Measurements from ENCODE around the gene UGT1A10. TPM values are rescaled to one million over a fixed set of nuclear protein-coding genes. Genes with fewer than 3 reads are reported as not detected.
"Not testable (repeated sequence)": the region's sequence is repeated elsewhere in the genome, so short reads cannot be mapped to it uniquely, and the experiment has no call there.

Gene UGT1A10
- total RNA-seq, 1 experiment from 2014 or later, result not detected

DNA sequence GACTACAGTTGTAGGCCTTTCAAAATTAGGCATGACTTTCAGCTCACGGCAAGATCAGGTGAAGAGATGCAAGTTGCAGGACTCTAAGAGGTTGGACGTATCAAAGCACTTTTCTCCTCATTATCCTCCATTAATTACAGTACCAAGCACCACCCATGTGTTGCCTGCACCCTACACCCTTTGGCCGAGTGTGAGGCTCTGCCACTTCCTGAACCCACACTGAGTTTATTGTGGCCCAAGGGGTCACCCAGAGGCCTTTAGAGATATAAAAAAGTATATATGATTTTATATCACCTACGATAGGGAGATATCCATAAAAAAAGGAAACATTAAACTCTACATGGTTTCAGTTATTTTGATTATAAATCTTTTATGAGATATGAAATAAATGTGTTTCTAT lies 16.0 kb upstream of the UGT1A10 start:
- H3K9ac ChIP-seq (ENCODE audit: extremely low read depth, insufficient read length, low read length), result no peak overlapping the region
- H3K4me1 ChIP-seq (ENCODE audit: insufficient read depth, low read length), result no peaks in the 10 kb centered on the region
- no peak overlapping the region for H2BK15ac ChIP-seq (ENCODE audit: low read depth, low read length)
- DNase-seq, result no peak
- H3K14ac ChIP-seq (ENCODE audit: insufficient read depth, low read length), result no peak overlapping the region
- no peak overlapping the region for H3K27ac ChIP-seq (ENCODE audit: insufficient read length, low read depth, low read length)
- no peak overlapping the region for H3K27ac Mint-ChIP-seq
- TF ChIP-seq, protein P1, sequence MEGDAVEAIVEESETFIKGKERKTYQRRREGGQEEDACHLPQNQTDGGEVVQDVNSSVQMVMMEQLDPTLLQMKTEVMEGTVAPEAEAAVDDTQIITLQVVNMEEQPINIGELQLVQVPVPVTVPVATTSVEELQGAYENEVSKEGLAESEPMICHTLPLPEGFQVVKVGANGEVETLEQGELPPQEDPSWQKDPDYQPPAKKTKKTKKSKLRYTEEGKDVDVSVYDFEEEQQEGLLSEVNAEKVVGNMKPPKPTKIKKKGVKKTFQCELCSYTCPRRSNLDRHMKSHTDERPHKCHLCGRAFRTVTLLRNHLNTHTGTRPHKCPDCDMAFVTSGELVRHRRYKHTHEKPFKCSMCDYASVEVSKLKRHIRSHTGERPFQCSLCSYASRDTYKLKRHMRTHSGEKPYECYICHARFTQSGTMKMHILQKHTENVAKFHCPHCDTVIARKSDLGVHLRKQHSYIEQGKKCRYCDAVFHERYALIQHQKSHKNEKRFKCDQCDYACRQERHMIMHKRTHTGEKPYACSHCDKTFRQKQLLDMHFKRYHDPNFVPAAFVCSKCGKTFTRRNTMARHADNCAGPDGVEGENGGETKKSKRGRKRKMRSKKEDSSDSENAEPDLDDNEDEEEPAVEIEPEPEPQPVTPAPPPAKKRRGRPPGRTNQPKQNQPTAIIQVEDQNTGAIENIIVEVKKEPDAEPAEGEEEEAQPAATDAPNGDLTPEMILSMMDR (conservative IDR thresholded peaks at IDR 0.05), result no peak
- H3K79me1 ChIP-seq (ENCODE audit: insufficient read depth, low read depth, low read length, poor library complexity, severe bottlenecking), result no peaks in the 10 kb centered on the region
- H3K56ac ChIP-seq (ENCODE audit: insufficient read length, low read depth, low read length), result no peak overlapping the region
- H4K5ac ChIP-seq (ENCODE audit: insufficient read length, low read depth, low read length), result no peak overlapping the region
- H4K91ac ChIP-seq (ENCODE audit: insufficient read length, low read depth, low read length), result no peak overlapping the region
- no peaks in the 10 kb centered on the region for H3K36me3 Mint-ChIP-seq (ENCODE audit: insufficient read depth in 1 of 3, low read depth in 3 of 3)
- no peak overlapping the region for H2BK5ac ChIP-seq (ENCODE audit: insufficient read length, low read length)
- no CpG with 5 or more reads among the region's 4 CpGs for WGBS (ENCODE audit: extremely low coverage, insufficient read length, low lambda C conversion rate)
- H3K4me3 Mint-ChIP-seq, result no peak overlapping the region; a peak in 1 of 5 replicates
- no peak overlapping the region for H3K18ac ChIP-seq (ENCODE audit: insufficient read length, low read depth, low read length)
- no peak overlapping the region for H3K4ac ChIP-seq (ENCODE audit: low read depth, low read length)
- no peak overlapping the region for H3K4me2 ChIP-seq (ENCODE audit: insufficient read depth, insufficient read length, low read length)
- peaks cover 12 to 29% of the 10 kb centered on the region in 2 experiments for H3K9me3 Mint-ChIP-seq
- no peak overlapping the region for H2AFZ ChIP-seq (ENCODE audit: low read length)
- H3K79me2 ChIP-seq (ENCODE audit: insufficient read depth, low read length), result no peaks in the 10 kb centered on the region
- no peak overlapping the region for H2AK5ac ChIP-seq (ENCODE audit: insufficient read length, low read length)
- H2BK12ac ChIP-seq (ENCODE audit: insufficient read length, low read depth, low read length), result no peak overlapping the region
- no peaks in the 10 kb centered on the region for H3K4me1 Mint-ChIP-seq
- H3K27me3 ChIP-seq (ENCODE audit: insufficient read depth, low read length), result no peaks in the 10 kb centered on the region
- H3K23ac ChIP-seq (ENCODE audit: insufficient read length, low read depth, low read length), result no peak overlapping the region
- no peaks in the 10 kb centered on the region for H4K20me1 ChIP-seq (ENCODE audit: control insufficient read depth, insufficient read depth, insufficient read length)
- H3K23me2 ChIP-seq (ENCODE audit: insufficient read length, low read depth, low read length, poor library complexity, severe bottlenecking), result no peaks in the 10 kb centered on the region
- H3T11ph ChIP-seq (ENCODE audit: low read length), result no peak overlapping the region
- no peaks in the 10 kb centered on the region for H3K9me3 ChIP-seq (ENCODE audit: control insufficient read depth, low read depth, low read length)
- peaks cover 9% of the 10 kb centered on the region for H3K27me3 Mint-ChIP-seq (ENCODE audit: low read depth)
- H2BK120ac ChIP-seq (ENCODE audit: low read depth, low read length, poor library complexity, severe bottlenecking), result no peak overlapping the region
- H4K8ac ChIP-seq (replicated peaks; ENCODE audit: insufficient read length, low read depth, low read length), result no peak overlapping the region
- H2BK20ac ChIP-seq (ENCODE audit: low read depth, low read length, poor library complexity, severe bottlenecking), result no peak overlapping the region

DNA sequence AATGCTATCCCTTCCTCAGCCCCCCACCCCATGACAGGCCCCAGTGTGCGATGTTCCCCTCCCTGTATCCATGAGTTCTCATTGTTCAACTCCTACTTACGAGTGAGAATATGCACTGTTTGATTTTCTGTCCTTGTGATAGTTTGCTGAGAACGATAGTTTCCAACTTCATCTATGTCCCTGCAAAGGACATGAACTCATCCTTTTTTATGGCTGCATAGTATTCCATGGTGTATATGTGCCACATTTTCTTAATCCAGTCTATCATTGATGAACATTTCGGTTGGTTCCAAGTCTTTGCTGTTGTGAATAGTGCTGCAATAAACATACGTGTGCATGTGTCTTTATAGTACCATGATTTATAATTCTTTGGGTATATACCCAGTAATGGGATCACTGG lies 14.4 kb upstream of the UGT1A10 start:
- H2BK15ac ChIP-seq (ENCODE audit: low read depth, low read length); H3K27ac Mint-ChIP-seq; H3K4ac ChIP-seq (ENCODE audit: low read depth, low read length); H2BK120ac ChIP-seq (ENCODE audit: low read depth, low read length, poor library complexity, severe bottlenecking); H3K18ac ChIP-seq (ENCODE audit: insufficient read length, low read depth, low read length); H3K23me2 ChIP-seq (ENCODE audit: insufficient read length, low read depth, low read length, poor library complexity, severe bottlenecking); H2BK5ac ChIP-seq (ENCODE audit: insufficient read length, low read length); H3K23ac ChIP-seq (ENCODE audit: insufficient read length, low read depth, low read length); H4K20me1 ChIP-seq (ENCODE audit: control insufficient read depth, insufficient read depth, insufficient read length); H3K4me1 ChIP-seq (ENCODE audit: insufficient read depth, low read length); DNase-seq; H3K79me2 ChIP-seq (ENCODE audit: insufficient read depth, low read length); H3K9ac ChIP-seq (ENCODE audit: extremely low read depth, insufficient read length, low read length); H2AK5ac ChIP-seq (ENCODE audit: insufficient read length, low read length); H3K27ac ChIP-seq (ENCODE audit: insufficient read length, low read depth, low read length); H3T11ph ChIP-seq (ENCODE audit: low read length); H4K91ac ChIP-seq (ENCODE audit: insufficient read length, low read depth, low read length); H2AFZ ChIP-seq (ENCODE audit: low read length); H3K4me1 Mint-ChIP-seq; H3K56ac ChIP-seq (ENCODE audit: insufficient read length, low read depth, low read length); H3K27me3 ChIP-seq (ENCODE audit: insufficient read depth, low read length); H3K9me3 ChIP-seq (ENCODE audit: control insufficient read depth, low read depth, low read length); H3K4me2 ChIP-seq (ENCODE audit: insufficient read depth, insufficient read length, low read length); H4K8ac ChIP-seq (replicated peaks; ENCODE audit: insufficient read length, low read depth, low read length); H3K36me3 Mint-ChIP-seq (ENCODE audit: insufficient read depth in 1 of 3, low read depth in 3 of 3); H3K14ac ChIP-seq (ENCODE audit: insufficient read depth, low read length); H3K79me1 ChIP-seq (ENCODE audit: insufficient read depth, low read depth, low read length, poor library complexity, severe bottlenecking); H3K4me3 Mint-ChIP-seq; H4K5ac ChIP-seq (ENCODE audit: insufficient read length, low read depth, low read length); H2BK20ac ChIP-seq (ENCODE audit: low read depth, low read length, poor library complexity, severe bottlenecking); H2BK12ac ChIP-seq (ENCODE audit: insufficient read length, low read depth, low read length): not testable (repeated sequence)
- peaks cover 15% of the 10 kb centered on the region for H3K27me3 Mint-ChIP-seq (ENCODE audit: low read depth)
- WGBS (ENCODE audit: extremely low coverage, insufficient read length, low lambda C conversion rate), result no CpG with 5 or more reads among the region's 5 CpGs
- peaks cover 6 to 16% of the 10 kb centered on the region in 2 experiments; a peak in 4 of 5 replicates for H3K9me3 Mint-ChIP-seq
